Measurements from ENCODE around the gene TJAP1.
"Not testable (repeated sequence)": the region's sequence is repeated elsewhere in the genome, so short reads cannot be mapped to it uniquely, and the experiment has no call there.

The TJAP1 gene

GRCh38 chr6:43517505-43518357 is 40.4 kb downstream of the TJAP1 start:
- no peak for TF ChIP-seq CTCF (IDR thresholded peaks at IDR 0.05; ENCODE audit: low read depth, low read length)
- H3K4me3 ChIP-seq (ENCODE audit: low read depth, low read length) = peak overlapping the region; percentile 99

- no peak for TF ChIP-seq CTCF (IDR thresholded peaks at IDR 0.05; ENCODE audit: low read depth, low read length)
- no peak overlapping the region for H3K4me3 ChIP-seq (ENCODE audit: low read depth, low read length)
Measured at GRCh38 chr6:43520097-43520496, 42.7 kb downstream of the TJAP1 start.

- H3K4me3 ChIP-seq (ENCODE audit: low read depth, low read length) = no peak overlapping the region
Measured at GRCh38 chr6:43521836-43522235, 44.5 kb downstream of the TJAP1 start.

GRCh38 chr6:43522547-43523261 is 45.3 kb downstream of the TJAP1 start:
- no peak overlapping the region for H3K4me3 ChIP-seq (ENCODE audit: low read depth, low read length)
- no peak for TF ChIP-seq CTCF (IDR thresholded peaks at IDR 0.05; ENCODE audit: low read depth, low read length)

More at GRCh38 chr6:43521836-43522235, 44.5 kb downstream of the TJAP1 start:
- no peak for TF ChIP-seq CTCF (IDR thresholded peaks at IDR 0.05; ENCODE audit: low read depth, low read length)

- H3K4me3 ChIP-seq (ENCODE audit: low read depth, low read length) = no peak overlapping the region
- TF ChIP-seq CTCF (IDR thresholded peaks at IDR 0.05; ENCODE audit: low read depth, low read length) = no peak
Measured at GRCh38 chr6:43523284-43523683, 45.9 kb downstream of the TJAP1 start.

- no peak overlapping the region for H3K4me3 ChIP-seq (ENCODE audit: low read depth, low read length)
- no peak for TF ChIP-seq CTCF (IDR thresholded peaks at IDR 0.05; ENCODE audit: low read depth, low read length)
Measured at GRCh38 chr6:43524483-43524961, 47.2 kb downstream of the TJAP1 start.

- H3K4me3 ChIP-seq (ENCODE audit: low read depth, low read length) = no peak overlapping the region
- no peak for TF ChIP-seq CTCF (IDR thresholded peaks at IDR 0.05; ENCODE audit: low read depth, low read length)
Measured at GRCh38 chr6:43532201-43532600, 54.8 kb downstream of the TJAP1 start.

GRCh38 chr6:43538986-43539385 is 61.6 kb downstream of the TJAP1 start:
- H3K4me3 ChIP-seq (ENCODE audit: low read depth, low read length) = not testable (repeated sequence)

GRCh38 chr6:43539409-43539808 is 62.0 kb downstream of the TJAP1 start:
- not testable (repeated sequence) for H3K4me3 ChIP-seq (ENCODE audit: low read depth, low read length)

Measured in WI38 (cell line).